SK-N-SH (cell line): ENCODE results near the gene ZNF683. TPM values are rescaled to one million over a fixed set of nuclear protein-coding genes. Genes with fewer than 3 reads are reported as not detected.

Experiments used
- CTCF ChIA-PET: fragments of 300-600, 350-600 bp; formaldehyde crosslinking; extraction: SDS; loops from one replicate; lab custom pipeline; 2021; lab: Yijun Ruan, JAX
- POLR2A ChIA-PET: fragments of 350-600 bp; sonication (Branson Sonifier 250); formaldehyde crosslinking; extraction: SDS; loops from one replicate; lab custom pipeline; 2020; ENCODE audit warnings: antibody characterized with exemption, inconsistent platforms; lab: Yijun Ruan, JAX
- DNase-seq: peaks from one replicate; pipeline ENCODE4 v3.0.0; 2012
- H2AFZ ChIP-seq: fragments of 200-600 bp; sonication (generic); 2 replicates; pipeline ENCODE4 v1.8.1; 2016; ENCODE audit warnings: antibody characterized with exemption, mild to moderate bottlenecking, low read depth
- H3F3A ChIP-seq: fragments of 200-600 bp; sonication (generic); replicated peaks from 2 replicates; pipeline ENCODE3; 2016; ENCODE audit warnings: antibody characterized with exemption, mild to moderate bottlenecking; ENCODE audit not compliant: insufficient read depth
- H3K27ac ChIP-seq, 2 experiments: fragments of 200-500 bp in 1 of 2; fragments of 200-600 bp in 1 of 2; sonication (Bioruptor generic) in 1 of 2; sonication (generic), shearing (Covaris generic) in 1 of 2; 2 replicates each; pipeline versions ENCODE4 v1.5.1 to v1.6.1; 2014 to 2016; ENCODE audit warnings: low read depth in 2 of 2, inconsistent platforms in 1 of 2, low read length in 1 of 2, mild to moderate bottlenecking in 1 of 2, mixed read lengths in 1 of 2
- H3K27me3 ChIP-seq: fragments of 200-600 bp; sonication (generic), shearing (Covaris generic); 2 replicates; pipeline ENCODE4 v1.6.1; 2016; ENCODE audit warnings: mixed run types; ENCODE audit not compliant: insufficient read depth
- H3K36me3 ChIP-seq, 2 experiments: fragments of 200-500 bp in 1 of 2; fragments of 200-600 bp in 1 of 2; sonication (Bioruptor generic) in 1 of 2; sonication (generic) in 1 of 2; replicated peaks in 1 of 2; 2 replicates each; pipeline versions ENCODE3 to v1.5.1; 2014 to 2016; ENCODE audit warnings: low read length in 1 of 2, mild to moderate bottlenecking in 1 of 2; ENCODE audit not compliant: insufficient read depth in 2 of 2, control insufficient read depth in 1 of 2
- H3K4me1 ChIP-seq, 2 experiments: fragments of 200-500 bp in 1 of 2; fragments of 200-600 bp in 1 of 2; sonication (Bioruptor generic) in 1 of 2; sonication (generic), shearing (Covaris generic) in 1 of 2; 2 replicates each; pipeline versions ENCODE4 v1.5.1 to v1.6.1; 2014 to 2016; ENCODE audit warnings: low read depth in 1 of 2, low read length in 1 of 2, mixed run types in 1 of 2; ENCODE audit not compliant: insufficient read depth in 2 of 2, control insufficient read depth in 1 of 2
- H3K4me2 ChIP-seq: fragments of 200-600 bp; sonication (generic), shearing (Covaris generic); 2 replicates; pipeline ENCODE4 v1.6.1; 2017; ENCODE audit warnings: mixed run types
- H3K4me3 ChIP-seq, 2 experiments: fragments of 200-500 bp in 1 of 2; fragments of 200-600 bp in 1 of 2; sonication (Bioruptor generic) in 1 of 2; sonication (generic), shearing (Covaris generic) in 1 of 2; 2 replicates each; pipeline versions ENCODE4 v1.5.1 to v1.8.1; 2014 to 2016; ENCODE audit warnings: low read depth in 2 of 2, inconsistent platforms in 1 of 2, low read length in 1 of 2, mild to moderate bottlenecking in 1 of 2, mixed read lengths in 1 of 2, moderate library complexity in 1 of 2
- H3K79me2 ChIP-seq: fragments of 200-600 bp; sonication (generic); 2 replicates; pipeline ENCODE4 v1.8.1; 2017; ENCODE audit warnings: mild to moderate bottlenecking; ENCODE audit not compliant: insufficient read depth
- H3K9ac ChIP-seq: fragments of 200-600 bp; sonication (generic); 2 replicates; pipeline ENCODE4 v1.6.1; 2017; ENCODE audit warnings: mixed run types
- H3K9me2 ChIP-seq: fragments of 200-600 bp; sonication (generic); 2 replicates; pipeline ENCODE4 v1.6.1; 2017; ENCODE audit warnings: mixed run types
- H3K9me3 ChIP-seq: fragments of 200-600 bp; sonication (generic); 2 replicates; pipeline ENCODE4 v1.6.1; 2017; ENCODE audit warnings: mixed run types, mild to moderate bottlenecking, moderate library complexity
- H4K20me1 ChIP-seq: fragments of 200-600 bp; sonication (generic); 2 replicates; pipeline ENCODE4 v1.6.1; 2017; ENCODE audit warnings: mild to moderate bottlenecking, mixed run types; ENCODE audit not compliant: insufficient read depth
- CHD2 ChIP-seq: fragments of 150-350 bp; IDR thresholded peaks from 2 replicates; pipeline ENCODE4 v1.6.1; 2018; ENCODE audit warnings: low read length; ENCODE audit not compliant: partially characterized antibody
- ELF1 ChIP-seq: IDR thresholded peaks from 2 replicates; pipeline ENCODE4 v1.4.0; 2012
- EP300 ChIP-seq, 2 experiments: IDR thresholded peaks; 2 replicates each; pipeline versions ENCODE4 v1.4.0 to v1.6.1; 2012; ENCODE audit warnings: borderline replicate concordance in 1 of 2, low read depth in 1 of 2, low read length in 1 of 2
- EZH2phosphoT487 ChIP-seq: fragments of 200-600 bp; sonication (generic); IDR thresholded peaks from 2 replicates; pipeline ENCODE4 v1.6.1; 2017; ENCODE audit warnings: low read depth, mixed run types, mild to moderate bottlenecking, antibody characterized with exemption, moderate library complexity, borderline replicate concordance
- FOXJ3 ChIP-seq: sonication (generic); formaldehyde crosslinking; IDR thresholded peaks from 2 replicates; pipeline ENCODE4 v1.5.1; 2020; ENCODE audit warnings: mild to moderate bottlenecking, missing genetic modification reagents
- GABPA ChIP-seq: IDR thresholded peaks from 2 replicates; pipeline ENCODE4 v1.4.0; 2012; ENCODE audit warnings: low read depth, mild to moderate bottlenecking
- GATA2 ChIP-seq: sonication (generic); formaldehyde crosslinking; IDR thresholded peaks from 2 replicates; pipeline ENCODE4 v1.5.0; 2020; ENCODE audit warnings: mild to moderate bottlenecking, missing genetic modification reagents
- IRF3 ChIP-seq: fragments of 150-350 bp; IDR thresholded peaks from 2 replicates; pipeline ENCODE4 v1.6.1; 2016; ENCODE audit warnings: mild to moderate bottlenecking, low read depth, low read length
- MAX ChIP-seq: IDR thresholded peaks from 2 replicates; pipeline ENCODE4 v1.4.0; 2012; ENCODE audit warnings: low read depth
- MEF2A ChIP-seq: IDR thresholded peaks from 2 replicates; pipeline ENCODE4 v1.4.0; 2012; ENCODE audit warnings: low read depth, borderline replicate concordance
- NFIC ChIP-seq: IDR thresholded peaks from 2 replicates; pipeline ENCODE4 v1.4.0; 2012; ENCODE audit warnings: borderline replicate concordance
- POLR2AphosphoS5 ChIP-seq: IDR thresholded peaks from 2 replicates; pipeline ENCODE4 v1.6.1; 2012; ENCODE audit warnings: low read depth, low read length
- RAD21 ChIP-seq: IDR thresholded peaks from 2 replicates; pipeline ENCODE4 v1.6.1; 2012; ENCODE audit warnings: mild to moderate bottlenecking, low read length
- RCOR1 ChIP-seq: fragments of 150-350 bp; IDR thresholded peaks from 2 replicates; pipeline ENCODE4 v1.6.1; 2017; ENCODE audit warnings: antibody characterized with exemption, low read length
- REST ChIP-seq: IDR thresholded peaks from 2 replicates; pipeline ENCODE4 v1.6.1; 2012; ENCODE audit warnings: mild to moderate bottlenecking, low read depth, low read length, moderate library complexity
- RFX5 ChIP-seq: IDR thresholded peaks from 2 replicates; pipeline ENCODE4 v1.6.1; 2012; ENCODE audit warnings: mild to moderate bottlenecking, improper control_type of control experiment, low read length
- USF1 ChIP-seq: IDR thresholded peaks from 2 replicates; pipeline ENCODE4 v1.4.0; 2012; ENCODE audit warnings: low read depth, borderline replicate concordance
- USF2 ChIP-seq: fragments of 150-350 bp; IDR thresholded peaks from 2 replicates; pipeline ENCODE4 v1.6.1; 2017; ENCODE audit warnings: antibody characterized with exemption, low read length, low read depth, borderline replicate concordance
- WGBS: methylation state at CpG from one replicate; pipeline ENCODE4 v1.1.6; 2017; ENCODE audit warnings: low lambda C conversion rate; 5-methylcytosine and 5-hydroxymethylcytosine counted together
- polyA plus RNA-seq, 3 experiments: library from polyadenylated mRNA; depleted of rRNA; stranded (reverse); fragments of >200 nt; gene quantifications; 2 replicates each; pipeline ENCODE4 v1.2.3, GENCODE V29; 2012

Gene ZNF683
- polyA plus RNA-seq, 1 of the 3 experiments (the other 2 are of a cell fraction), result not detected

- Histone ChIP-seq H3K4me1 (peaks cover 0 to 7% of the 10 kb centered on the region in 2 experiments; a peak in 1 of 4 replicates), H2AFZ (no peak overlapping the region), H3K27ac (no peak overlapping the region), H3F3A (no peaks in the 10 kb centered on the region), H3K4me2 (no peak overlapping the region), H3K79me2 (no peaks in the 10 kb centered on the region), H3K9me3 (no peaks in the 10 kb centered on the region), H3K9me2 (no peaks in the 10 kb centered on the region), H3K4me3 (no peak overlapping the region), H3K36me3 (no peaks in the 10 kb centered on the region), H3K27me3 (peaks cover 5% of the 10 kb centered on the region; the same call in 1 of the 2 replicates), H4K20me1 (no peaks in the 10 kb centered on the region), H3K9ac (no peak overlapping the region)
- no peak for DNase-seq
- WGBS, result 0% methylated on average over 1 of the region's 1 CpG
- CTCF ChIA-PET, result interaction anchor here (1.0 to 1.5 kb wide), 2 partner anchors 17 to 22 kb away, joined by 3 read pairs; no protein-coding TSS in a partner anchor
- POLR2A ChIA-PET, result no interaction called here
- TF ChIP-seq CHD2 (no peak), RCOR1 (no peak), RAD21 (no peak), EP300 (IDR thresholded peaks at IDR 0.05; ENCODE audit: borderline replicate concordance in 1 of 2, low read depth in 1 of 2, low read length in 1 of 2) (no peak), USF2 (no peak), REST (peak; percentile 57; the same call in 1 of the 2 replicates), USF1 (no peak)
Observed at GRCh38 chr1:26413031-26413430, 40.5 kb upstream of the ZNF683 start.

- no peak for DNase-seq
- ChIA-PET POLR2A (no interaction called here), CTCF (interaction anchor here (1.0 to 1.5 kb wide), 2 partner anchors 18 to 21 kb away, joined by 3 read pairs; no protein-coding TSS in a partner anchor)
- H3K9me2 ChIP-seq, result no peaks in the 10 kb centered on the region
- 59% methylated on average over 9 of the region's 9 CpGs for WGBS
- no peaks in the 10 kb centered on the region for H3F3A ChIP-seq
- H3K4me1 ChIP-seq, result peaks cover 0 to 7% of the 10 kb centered on the region in 2 experiments; a peak in 1 of 4 replicates
- H3K27me3 ChIP-seq, result peaks cover 5% of the 10 kb centered on the region; the same call in 1 of the 2 replicates
- no peaks in the 10 kb centered on the region for H4K20me1 ChIP-seq
- no peak overlapping the region for H3K4me3 ChIP-seq
- H3K79me2 ChIP-seq, result no peaks in the 10 kb centered on the region
- H3K9me3 ChIP-seq, result no peaks in the 10 kb centered on the region
- no peak overlapping the region for H3K27ac ChIP-seq
- no peak overlapping the region for H2AFZ ChIP-seq
- H3K4me2 ChIP-seq, result no peak overlapping the region
- TF ChIP-seq MEF2A (no peak), POLR2AphosphoS5 (no peak), IRF3 (no peak), RFX5 (no peak), CHD2 (no peak), EP300 (IDR thresholded peaks at IDR 0.05; ENCODE audit: borderline replicate concordance in 1 of 2, low read depth in 1 of 2, low read length in 1 of 2) (no peak), GABPA (no peak), ELF1 (no peak), NFIC (no peak), EZH2phosphoT487 (no peak), MAX (no peak), GATA2 (CRISPR knock-in tag) (no peak), FOXJ3 (no peak)
- H3K36me3 ChIP-seq, result no peaks in the 10 kb centered on the region
- no peak overlapping the region for H3K9ac ChIP-seq
Observed at GRCh38 chr1:26412180-26412840, 39.8 kb upstream of the ZNF683 start.
